Endothelial cell of umbilical vein (primary cell): Measurements from ENCODE around the gene VPS33B. TPM values are rescaled to one million over a fixed set of nuclear protein-coding genes. Genes with fewer than 3 reads are reported as not detected.
"Not testable (repeated sequence)": the region's sequence is repeated elsewhere in the genome, so short reads cannot be mapped to it uniquely, and the experiment has no call there.

Source experiments
- BruUV-seq: library from RNA; stranded (reverse); fragments of 400-500 nt; replicated peaks from 2 replicates; lab custom pipeline; 2021; lab: Mats Ljungman, UMichigan
- CTCF ChIA-PET: fragments of 300-600, 350-600 bp; sonication (Branson Sonifier 250); formaldehyde crosslinking; loops from one replicate; lab custom pipeline; 2021; ENCODE audit warnings: antibody characterized with exemption, inconsistent platforms; lab: Charles Lee
- POLR2A ChIA-PET: fragments of 300-600, 350-600 bp; sonication (Branson Sonifier 250); formaldehyde crosslinking; loops from one replicate; lab custom pipeline; 2021; ENCODE audit warnings: antibody characterized with exemption, inconsistent platforms; lab: Charles Lee
- DNase-seq: peaks from one replicate; pipeline ENCODE4 v3.0.0-alpha.2; 2011; ENCODE audit warnings: low read depth, low spot score
- FAIRE-seq: peaks from 2 replicates; lab custom pipeline; 2011; peaks lifted over from hg19 to GRCh38; lab: Jason Lieb, UNC
- H2AFZ ChIP-seq: 2 replicates; pipeline ENCODE4 v1.6.0; 2012; ENCODE audit warnings: low read depth, low read length, control low read depth, inconsistent platforms
- H3K27ac ChIP-seq: 2 replicates; pipeline ENCODE4 v1.5.1; 2011; ENCODE audit warnings: low read depth, mild to moderate bottlenecking, control low read depth, low read length, moderate library complexity; ENCODE audit not compliant: insufficient read depth
- H3K27me3 ChIP-seq, 2 experiments: 2 replicates each; pipeline versions ENCODE4 v1.6.0 to v1.6.1; 2011; ENCODE audit warnings: low read length in 2 of 2, mixed read lengths in 1 of 2; ENCODE audit not compliant: control insufficient read depth in 2 of 2, insufficient read depth in 2 of 2
- H3K36me3 ChIP-seq, 2 experiments: 2 replicates in 1 of 2; 3 replicates in 1 of 2; pipeline ENCODE4 v1.5.1; 2011; ENCODE audit warnings: low read length in 2 of 2, mild to moderate bottlenecking in 1 of 2, moderate library complexity in 1 of 2; ENCODE audit not compliant: control insufficient read depth in 2 of 2, insufficient read depth in 2 of 2; ENCODE audit errors: extremely low read depth in 1 of 2
- H3K4me1 ChIP-seq: 3 replicates; pipeline ENCODE4 v1.5.1; 2011; ENCODE audit warnings: mild to moderate bottlenecking, low read length; ENCODE audit not compliant: control insufficient read depth, insufficient read depth; ENCODE audit errors: extremely low read depth
- H3K4me2 ChIP-seq: 2 replicates; pipeline ENCODE4 v1.6.1; 2011; ENCODE audit warnings: low read length, control low read depth, mixed read lengths; ENCODE audit not compliant: insufficient read depth
- H3K4me3 ChIP-seq, 3 experiments: fragments of 200-600 bp in 1 of 3; sonication (generic), shearing (Covaris generic) in 1 of 3; replicated peaks in 1 of 3; 2 replicates each; pipeline ENCODE4 v1.5.1; 2011 to 2016; ENCODE audit warnings: control low read depth in 3 of 3, low read length in 3 of 3, mild to moderate bottlenecking in 2 of 3, inconsistent platforms in 1 of 3, low read depth in 1 of 3, moderate library complexity in 1 of 3; ENCODE audit not compliant: insufficient read depth in 1 of 3
- H3K79me2 ChIP-seq: 2 replicates; pipeline ENCODE4 v1.6.0; 2012; ENCODE audit warnings: low read length, inconsistent platforms; ENCODE audit not compliant: control insufficient read depth, insufficient read depth
- H3K9ac ChIP-seq: replicated peaks from 2 replicates; pipeline ENCODE3; 2011; ENCODE audit warnings: low read length, control low read depth; ENCODE audit not compliant: insufficient read depth; ENCODE audit errors: extremely low read depth
- H3K9me1 ChIP-seq: replicated peaks from 3 replicates; pipeline ENCODE4 v1.6.0; 2011; ENCODE audit warnings: mild to moderate bottlenecking, low read length; ENCODE audit not compliant: control insufficient read depth, insufficient read depth; ENCODE audit errors: extremely low read depth
- H3K9me3 ChIP-seq: replicated peaks from 2 replicates; pipeline ENCODE4 v1.5.1; 2012; ENCODE audit warnings: low read length, inconsistent platforms; ENCODE audit not compliant: control insufficient read depth, insufficient read depth
- H4K20me1 ChIP-seq: replicated peaks from 2 replicates; pipeline ENCODE3; 2011; ENCODE audit warnings: mild to moderate bottlenecking, low read length; ENCODE audit not compliant: control insufficient read depth, insufficient read depth; ENCODE audit errors: extremely low read depth
- EZH2 ChIP-seq: IDR thresholded peaks from 2 replicates; pipeline ENCODE4 v1.6.1; 2012; ENCODE audit warnings: borderline replicate concordance, low read depth, mild to moderate bottlenecking, moderate library complexity, low read length, inconsistent platforms; ENCODE audit not compliant: severe bottlenecking
- FOS ChIP-seq: IDR thresholded peaks from 2 replicates; pipeline ENCODE4 v1.6.1; 2011; ENCODE audit warnings: mild to moderate bottlenecking, low read length, moderate library complexity, borderline replicate concordance; ENCODE audit not compliant: insufficient read depth
- GATA2 ChIP-seq: IDR thresholded peaks from 2 replicates; pipeline ENCODE4 v1.7.0; 2011; ENCODE audit warnings: low read depth, mild to moderate bottlenecking, moderate library complexity, mixed read lengths, low read length; ENCODE audit not compliant: insufficient read length, insufficient read depth
- JUN ChIP-seq: IDR thresholded peaks from 2 replicates; pipeline ENCODE4 v1.6.1; 2011; ENCODE audit warnings: borderline replicate concordance, low read depth; ENCODE audit not compliant: insufficient read length, insufficient read depth
- MYC ChIP-seq: IDR thresholded peaks from one replicate; pipeline ENCODE4 v1.6.1; 2011; ENCODE audit warnings: mild to moderate bottlenecking, low read depth, low read length
- POLR2A ChIP-seq: IDR thresholded peaks from 2 replicates; pipeline ENCODE4 v1.6.1; 2012; ENCODE audit warnings: low read depth, mild to moderate bottlenecking, control low read depth, low read length
- POLR2AphosphoS5 ChIP-seq: IDR thresholded peaks from 2 replicates; pipeline ENCODE4 v1.6.1; 2012; ENCODE audit warnings: low read depth, mild to moderate bottlenecking, control low read depth, low read length, moderate library complexity; ENCODE audit not compliant: insufficient read depth
- dilution Hi-C: fragments of 300-500 bp; cut with MboI; formaldehyde crosslinking; loops from one replicate; pipeline ENCODE4 v1.15.0; 2019; ENCODE audit warnings: low sequenced_read_pairs; ENCODE audit not compliant: extremely low pct_ligation_motif_present
- intact Hi-C: fragments of 100-400 bp; cut with micrococcal nuclease; formaldehyde crosslinking; loops from one replicate; pipeline ENCODE4 v1.10.0; 2022
- polyA plus RNA-seq, 4 experiments: library from polyadenylated mRNA; depleted of rRNA in 3 of 4; stranded (reverse) in 3 of 4; unstranded in 1 of 4; fragments of >200 nt; gene quantifications; 2 replicates each; pipeline versions ENCODE4 v1.2.1 to v1.2.3, GENCODE V29; 2011 to 2012; ENCODE audit warnings: missing spikeins in 1 of 4
- total RNA-seq: library from RNA; stranded (reverse); gene quantifications from 2 replicates; pipeline ENCODE4 v1.2.3, GENCODE V29; 2021
- TF ChIP-seq, protein P1 (sequence below), 2 donors: IDR thresholded peaks; 1 replicate in 1 of 2; 2 replicates in 1 of 2; pipeline ENCODE4 v1.5.1; 2011; ENCODE audit warnings: low read length in 2 of 2, mild to moderate bottlenecking in 2 of 2, moderate library complexity in 2 of 2, control low read depth in 1 of 2, inconsistent platforms in 1 of 2, low read depth in 1 of 2; ENCODE audit not compliant: insufficient read depth in 1 of 2; ENCODE audit errors: extremely low read depth in 1 of 2
- TF ChIP-seq, protein P2 (sequence below): IDR thresholded peaks from 2 replicates; pipeline ENCODE4 v1.6.1; 2011; ENCODE audit not compliant: insufficient read depth, insufficient read length

VPS33B gene
- total and polyA plus RNA-seq, 2 donors (not counting 3 experiments of a cell fraction or from before 2014, with no cell fraction given): 11.8 to 14.2 TPM

DNA sequence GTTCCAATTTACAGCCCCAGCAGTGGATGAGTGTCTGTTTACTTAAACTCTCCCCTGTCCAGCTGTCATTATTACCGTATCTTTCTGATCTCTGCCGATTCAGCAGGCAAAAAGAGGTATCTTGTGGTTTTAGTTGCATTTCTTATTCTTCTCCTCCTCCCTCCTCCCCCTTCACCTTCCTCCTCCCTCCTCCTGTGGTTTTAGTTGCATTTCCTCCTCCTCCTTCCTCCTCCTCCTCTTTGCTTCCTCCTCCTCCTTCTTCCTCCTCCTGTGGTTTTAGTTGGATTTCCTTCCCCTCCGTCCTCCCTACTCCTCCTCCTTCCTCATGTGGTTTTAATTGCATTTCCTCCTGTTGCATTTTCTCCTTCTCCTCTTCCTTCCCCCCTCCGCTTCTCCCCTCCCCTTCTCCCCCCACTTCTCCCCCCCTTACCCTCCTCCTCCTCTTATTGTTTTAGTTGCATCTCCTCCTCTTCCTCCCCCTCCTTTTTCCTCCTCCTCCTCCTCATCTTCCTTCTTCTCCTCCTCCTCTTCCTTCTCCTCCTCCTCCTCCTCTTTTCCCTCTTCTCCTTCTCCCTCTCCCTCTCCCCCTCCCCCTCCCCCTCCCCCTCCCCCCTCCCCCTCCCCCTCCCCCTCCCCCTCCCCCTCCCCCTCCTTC is 25.3 kb upstream of the VPS33B start:
- Histone ChIP-seq H3K27me3 (peaks cover 2 to 7% of the 10 kb centered on the region in 2 experiments), H3K9ac (no peak overlapping the region), H3K9me1 (no peaks in the 10 kb centered on the region), H3K4me1 (no peaks in the 10 kb centered on the region), H3K4me2 (no peak overlapping the region), H3K4me3 (no peak overlapping the region), H3K79me2 (no peaks in the 10 kb centered on the region), H2AFZ (no peak overlapping the region), H3K36me3 (no peaks in the 10 kb centered on the region), H4K20me1 (no peaks in the 10 kb centered on the region), H3K9me3 (no peaks in the 10 kb centered on the region), H3K27ac (no peak overlapping the region)
- DNase-seq (no peak), FAIRE-seq (no peak)
- intact Hi-C loops: no loop called here
- ChIA-PET CTCF (interaction anchor here (2.9 to 3.2 kb wide), 2 partner anchors 90 to 224 kb away, joined by 15 to 95 read pairs; no protein-coding TSS in a partner anchor), POLR2A (no interaction called here)
- BruUV-seq: no TSS peak
- dilution Hi-C loops: no loop called here
- TF ChIP-seq MYC (no peak), POLR2AphosphoS5 (no peak), GATA2 (no peak), FOS (no peak), JUN (no peak), EZH2 (no peak), POLR2A (no peak)
- TF ChIP-seq, protein P1, sequence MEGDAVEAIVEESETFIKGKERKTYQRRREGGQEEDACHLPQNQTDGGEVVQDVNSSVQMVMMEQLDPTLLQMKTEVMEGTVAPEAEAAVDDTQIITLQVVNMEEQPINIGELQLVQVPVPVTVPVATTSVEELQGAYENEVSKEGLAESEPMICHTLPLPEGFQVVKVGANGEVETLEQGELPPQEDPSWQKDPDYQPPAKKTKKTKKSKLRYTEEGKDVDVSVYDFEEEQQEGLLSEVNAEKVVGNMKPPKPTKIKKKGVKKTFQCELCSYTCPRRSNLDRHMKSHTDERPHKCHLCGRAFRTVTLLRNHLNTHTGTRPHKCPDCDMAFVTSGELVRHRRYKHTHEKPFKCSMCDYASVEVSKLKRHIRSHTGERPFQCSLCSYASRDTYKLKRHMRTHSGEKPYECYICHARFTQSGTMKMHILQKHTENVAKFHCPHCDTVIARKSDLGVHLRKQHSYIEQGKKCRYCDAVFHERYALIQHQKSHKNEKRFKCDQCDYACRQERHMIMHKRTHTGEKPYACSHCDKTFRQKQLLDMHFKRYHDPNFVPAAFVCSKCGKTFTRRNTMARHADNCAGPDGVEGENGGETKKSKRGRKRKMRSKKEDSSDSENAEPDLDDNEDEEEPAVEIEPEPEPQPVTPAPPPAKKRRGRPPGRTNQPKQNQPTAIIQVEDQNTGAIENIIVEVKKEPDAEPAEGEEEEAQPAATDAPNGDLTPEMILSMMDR (IDR thresholded peaks at IDR 0.05; ENCODE audit: extremely low read depth in 1 of 2, insufficient read depth in 1 of 2, low read depth in 1 of 2, low read length in 2 of 2): no peak
- TF ChIP-seq, protein P2, sequence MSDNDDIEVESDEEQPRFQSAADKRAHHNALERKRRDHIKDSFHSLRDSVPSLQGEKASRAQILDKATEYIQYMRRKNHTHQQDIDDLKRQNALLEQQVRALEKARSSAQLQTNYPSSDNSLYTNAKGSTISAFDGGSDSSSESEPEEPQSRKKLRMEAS: no peak

DNA sequence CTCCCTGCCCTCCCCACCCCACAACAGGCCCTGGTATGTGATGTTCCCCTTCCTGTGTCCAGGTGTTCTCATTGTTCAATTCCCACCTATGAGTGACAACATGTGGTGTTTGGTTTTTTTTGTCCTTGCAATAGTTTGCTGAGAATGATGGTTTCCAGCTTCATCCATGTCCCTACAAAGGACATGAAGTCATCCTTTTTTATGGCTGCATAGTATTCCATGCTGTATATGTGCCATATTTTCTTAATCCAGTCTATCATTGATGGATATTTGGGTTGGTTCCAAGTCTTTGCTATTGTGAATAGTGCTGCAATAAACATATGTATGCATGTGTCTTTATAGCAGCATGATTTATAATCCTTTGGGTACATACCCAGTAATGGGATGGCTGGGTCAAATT is 23.7 kb upstream of the VPS33B start:
- H3K4me1 ChIP-seq, DNase-seq, H3K4me3 ChIP-seq, H3K27ac ChIP-seq, H3K9me1 ChIP-seq, H3K9me3 ChIP-seq, BruUV-seq, H3K4me2 ChIP-seq, H2AFZ ChIP-seq, H3K27me3 ChIP-seq, dilution Hi-C loops, FAIRE-seq, H4K20me1 ChIP-seq, H3K36me3 ChIP-seq, H3K79me2 ChIP-seq, POLR2A ChIA-PET, H3K9ac ChIP-seq, intact Hi-C loops: not testable (repeated sequence)
- CTCF ChIA-PET: interaction anchor here (1.4 to 1.8 kb wide), 2 partner anchors 9 to 13 kb away, joined by 4 to 5 read pairs; no protein-coding TSS in a partner anchor
